ENCODE measurements around the gene HMGN4. TPM values are rescaled to one million over a fixed set of nuclear protein-coding genes. Genes with fewer than 3 reads are reported as not detected.

The HMGN4 gene
- total and polyA plus RNA-seq, 9 of the 15 experiments (the other 6 are each of a cell fraction or from before 2014, with no cell fraction given): 35.4 to 134 (median 94.1) TPM

DNA sequence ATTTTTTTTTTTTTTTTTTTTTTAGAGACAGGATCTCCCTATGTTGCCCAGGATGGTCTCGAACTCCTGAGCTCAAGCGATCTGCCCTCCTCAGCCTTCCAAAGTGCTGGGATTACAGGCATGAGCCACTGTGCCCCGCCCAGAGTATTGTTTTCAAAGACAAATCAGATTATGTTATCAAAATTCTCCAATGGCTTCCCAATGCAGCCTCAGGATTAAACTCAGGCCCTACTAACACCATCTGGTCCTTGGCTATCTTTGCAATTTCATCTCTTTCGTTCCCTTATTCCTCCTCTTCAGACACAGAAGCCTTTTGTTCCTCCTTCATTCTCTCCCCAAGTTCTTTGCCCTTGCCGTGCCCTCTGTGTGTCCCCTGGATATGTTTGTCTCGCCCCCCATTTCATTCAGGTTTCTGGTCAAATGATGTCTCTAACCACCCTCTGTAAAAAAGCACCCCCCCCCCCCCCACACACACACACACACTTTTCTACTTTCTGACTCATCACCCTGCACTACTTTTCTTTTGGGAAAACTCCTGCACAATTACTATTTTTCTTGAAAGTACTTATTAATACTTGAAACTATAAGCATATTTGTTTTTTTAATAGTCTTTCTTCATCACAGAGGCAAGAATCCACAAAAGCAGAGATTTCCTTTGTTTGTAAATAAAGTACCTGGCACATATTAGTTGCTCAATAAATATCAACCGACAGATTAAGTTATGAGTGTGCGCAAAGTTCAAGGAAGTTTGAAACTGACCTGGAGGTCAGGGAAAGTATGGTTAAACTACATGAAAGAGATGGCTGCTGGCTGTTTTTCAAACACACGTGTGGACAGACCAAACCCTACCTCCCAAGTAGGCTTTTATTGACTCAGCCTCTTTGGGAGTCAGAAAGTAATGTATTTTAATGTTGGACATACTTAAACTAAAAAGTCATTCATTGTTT is 21.4 kb upstream of the HMGN4 start (continued):
- TF ChIP-seq, protein P1, sequence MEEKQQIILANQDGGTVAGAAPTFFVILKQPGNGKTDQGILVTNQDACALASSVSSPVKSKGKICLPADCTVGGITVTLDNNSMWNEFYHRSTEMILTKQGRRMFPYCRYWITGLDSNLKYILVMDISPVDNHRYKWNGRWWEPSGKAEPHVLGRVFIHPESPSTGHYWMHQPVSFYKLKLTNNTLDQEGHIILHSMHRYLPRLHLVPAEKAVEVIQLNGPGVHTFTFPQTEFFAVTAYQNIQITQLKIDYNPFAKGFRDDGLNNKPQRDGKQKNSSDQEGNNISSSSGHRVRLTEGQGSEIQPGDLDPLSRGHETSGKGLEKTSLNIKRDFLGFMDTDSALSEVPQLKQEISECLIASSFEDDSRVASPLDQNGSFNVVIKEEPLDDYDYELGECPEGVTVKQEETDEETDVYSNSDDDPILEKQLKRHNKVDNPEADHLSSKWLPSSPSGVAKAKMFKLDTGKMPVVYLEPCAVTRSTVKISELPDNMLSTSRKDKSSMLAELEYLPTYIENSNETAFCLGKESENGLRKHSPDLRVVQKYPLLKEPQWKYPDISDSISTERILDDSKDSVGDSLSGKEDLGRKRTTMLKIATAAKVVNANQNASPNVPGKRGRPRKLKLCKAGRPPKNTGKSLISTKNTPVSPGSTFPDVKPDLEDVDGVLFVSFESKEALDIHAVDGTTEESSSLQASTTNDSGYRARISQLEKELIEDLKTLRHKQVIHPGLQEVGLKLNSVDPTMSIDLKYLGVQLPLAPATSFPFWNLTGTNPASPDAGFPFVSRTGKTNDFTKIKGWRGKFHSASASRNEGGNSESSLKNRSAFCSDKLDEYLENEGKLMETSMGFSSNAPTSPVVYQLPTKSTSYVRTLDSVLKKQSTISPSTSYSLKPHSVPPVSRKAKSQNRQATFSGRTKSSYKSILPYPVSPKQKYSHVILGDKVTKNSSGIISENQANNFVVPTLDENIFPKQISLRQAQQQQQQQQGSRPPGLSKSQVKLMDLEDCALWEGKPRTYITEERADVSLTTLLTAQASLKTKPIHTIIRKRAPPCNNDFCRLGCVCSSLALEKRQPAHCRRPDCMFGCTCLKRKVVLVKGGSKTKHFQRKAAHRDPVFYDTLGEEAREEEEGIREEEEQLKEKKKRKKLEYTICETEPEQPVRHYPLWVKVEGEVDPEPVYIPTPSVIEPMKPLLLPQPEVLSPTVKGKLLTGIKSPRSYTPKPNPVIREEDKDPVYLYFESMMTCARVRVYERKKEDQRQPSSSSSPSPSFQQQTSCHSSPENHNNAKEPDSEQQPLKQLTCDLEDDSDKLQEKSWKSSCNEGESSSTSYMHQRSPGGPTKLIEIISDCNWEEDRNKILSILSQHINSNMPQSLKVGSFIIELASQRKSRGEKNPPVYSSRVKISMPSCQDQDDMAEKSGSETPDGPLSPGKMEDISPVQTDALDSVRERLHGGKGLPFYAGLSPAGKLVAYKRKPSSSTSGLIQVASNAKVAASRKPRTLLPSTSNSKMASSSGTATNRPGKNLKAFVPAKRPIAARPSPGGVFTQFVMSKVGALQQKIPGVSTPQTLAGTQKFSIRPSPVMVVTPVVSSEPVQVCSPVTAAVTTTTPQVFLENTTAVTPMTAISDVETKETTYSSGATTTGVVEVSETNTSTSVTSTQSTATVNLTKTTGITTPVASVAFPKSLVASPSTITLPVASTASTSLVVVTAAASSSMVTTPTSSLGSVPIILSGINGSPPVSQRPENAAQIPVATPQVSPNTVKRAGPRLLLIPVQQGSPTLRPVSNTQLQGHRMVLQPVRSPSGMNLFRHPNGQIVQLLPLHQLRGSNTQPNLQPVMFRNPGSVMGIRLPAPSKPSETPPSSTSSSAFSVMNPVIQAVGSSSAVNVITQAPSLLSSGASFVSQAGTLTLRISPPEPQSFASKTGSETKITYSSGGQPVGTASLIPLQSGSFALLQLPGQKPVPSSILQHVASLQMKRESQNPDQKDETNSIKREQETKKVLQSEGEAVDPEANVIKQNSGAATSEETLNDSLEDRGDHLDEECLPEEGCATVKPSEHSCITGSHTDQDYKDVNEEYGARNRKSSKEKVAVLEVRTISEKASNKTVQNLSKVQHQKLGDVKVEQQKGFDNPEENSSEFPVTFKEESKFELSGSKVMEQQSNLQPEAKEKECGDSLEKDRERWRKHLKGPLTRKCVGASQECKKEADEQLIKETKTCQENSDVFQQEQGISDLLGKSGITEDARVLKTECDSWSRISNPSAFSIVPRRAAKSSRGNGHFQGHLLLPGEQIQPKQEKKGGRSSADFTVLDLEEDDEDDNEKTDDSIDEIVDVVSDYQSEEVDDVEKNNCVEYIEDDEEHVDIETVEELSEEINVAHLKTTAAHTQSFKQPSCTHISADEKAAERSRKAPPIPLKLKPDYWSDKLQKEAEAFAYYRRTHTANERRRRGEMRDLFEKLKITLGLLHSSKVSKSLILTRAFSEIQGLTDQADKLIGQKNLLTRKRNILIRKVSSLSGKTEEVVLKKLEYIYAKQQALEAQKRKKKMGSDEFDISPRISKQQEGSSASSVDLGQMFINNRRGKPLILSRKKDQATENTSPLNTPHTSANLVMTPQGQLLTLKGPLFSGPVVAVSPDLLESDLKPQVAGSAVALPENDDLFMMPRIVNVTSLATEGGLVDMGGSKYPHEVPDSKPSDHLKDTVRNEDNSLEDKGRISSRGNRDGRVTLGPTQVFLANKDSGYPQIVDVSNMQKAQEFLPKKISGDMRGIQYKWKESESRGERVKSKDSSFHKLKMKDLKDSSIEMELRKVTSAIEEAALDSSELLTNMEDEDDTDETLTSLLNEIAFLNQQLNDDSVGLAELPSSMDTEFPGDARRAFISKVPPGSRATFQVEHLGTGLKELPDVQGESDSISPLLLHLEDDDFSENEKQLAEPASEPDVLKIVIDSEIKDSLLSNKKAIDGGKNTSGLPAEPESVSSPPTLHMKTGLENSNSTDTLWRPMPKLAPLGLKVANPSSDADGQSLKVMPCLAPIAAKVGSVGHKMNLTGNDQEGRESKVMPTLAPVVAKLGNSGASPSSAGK (IDR thresholded peaks at IDR 0.05): no peak
- TF ChIP-seq ATF1 (CRISPR knock-in tag; IDR thresholded peaks at IDR 0.05) (no peak), ATF1 (tag; IDR thresholded peaks at IDR 0.05) (no peak), ZBTB5 (IDR thresholded peaks at IDR 0.05) (no peak), NEUROD1 (IDR thresholded peaks at IDR 0.05; ENCODE audit: borderline replicate concordance, low read depth, low read length, partially characterized antibody) (no peak), E2F8 (IDR thresholded peaks at IDR 0.05; ENCODE audit: low read depth, partially characterized antibody) (no peak)
- TF ChIP-seq, protein P2, sequence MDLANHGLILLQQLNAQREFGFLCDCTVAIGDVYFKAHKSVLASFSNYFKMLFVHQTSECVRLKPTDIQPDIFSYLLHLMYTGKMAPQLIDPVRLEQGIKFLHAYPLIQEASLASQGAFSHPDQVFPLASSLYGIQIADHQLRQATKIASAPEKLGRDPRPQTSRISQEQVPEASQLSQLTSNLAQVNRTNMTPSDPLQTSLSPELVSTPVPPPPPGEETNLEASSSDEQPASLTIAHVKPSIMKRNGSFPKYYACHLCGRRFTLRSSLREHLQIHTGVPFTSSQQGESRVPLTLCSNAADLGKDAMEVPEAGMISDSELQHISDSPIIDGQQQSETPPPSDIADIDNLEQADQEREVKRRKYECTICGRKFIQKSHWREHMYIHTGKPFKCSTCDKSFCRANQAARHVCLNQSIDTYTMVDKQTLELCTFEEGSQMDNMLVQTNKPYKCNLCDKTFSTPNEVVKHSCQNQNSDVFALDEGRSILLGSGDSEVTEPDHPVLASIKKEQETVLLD (IDR thresholded peaks at IDR 0.05): no peak

Data from K562 (cell line).